COR-L47 (cell line): ENCODE results near the gene NEGR1.
A peak's percentile ranks its signal among the peaks of the same experiment; 100 is the strongest.

Experiments
- DNase-seq: peaks from one replicate; lab custom pipeline; 2025; lab: John Stamatoyannopoulos, UW

NEGR1 gene

GRCh38 chr1:72117621-72118020, 164.7 kb downstream of the NEGR1 start:
- DNase-seq: no peak

DNA sequence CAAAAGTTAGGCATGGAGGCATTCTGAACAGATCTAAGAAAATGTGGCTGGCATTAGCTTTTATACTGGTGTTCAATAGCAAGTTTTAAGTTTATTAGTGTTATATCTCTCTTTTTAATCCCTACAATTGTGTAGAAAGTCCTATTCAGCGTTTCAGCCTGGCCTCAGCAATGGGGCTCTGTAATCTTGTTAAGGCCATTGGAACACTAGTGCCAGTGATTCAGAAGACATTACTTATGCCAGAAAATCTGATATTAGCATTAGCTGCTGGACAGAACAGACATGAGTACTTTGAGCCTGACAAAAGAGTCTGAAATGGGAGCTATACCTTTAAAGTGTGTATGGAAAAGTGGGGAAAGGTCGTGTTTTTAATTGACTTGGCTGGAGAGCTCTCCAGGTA, 167.0 kb downstream of the NEGR1 start:
- no peak for DNase-seq

- no peak for DNase-seq
Observed at GRCh38 chr1:72111662-72112061, 170.7 kb downstream of the NEGR1 start.

GRCh38 chr1:72109916-72110315, 172.4 kb downstream of the NEGR1 start:
- DNase-seq: no peak

DNA sequence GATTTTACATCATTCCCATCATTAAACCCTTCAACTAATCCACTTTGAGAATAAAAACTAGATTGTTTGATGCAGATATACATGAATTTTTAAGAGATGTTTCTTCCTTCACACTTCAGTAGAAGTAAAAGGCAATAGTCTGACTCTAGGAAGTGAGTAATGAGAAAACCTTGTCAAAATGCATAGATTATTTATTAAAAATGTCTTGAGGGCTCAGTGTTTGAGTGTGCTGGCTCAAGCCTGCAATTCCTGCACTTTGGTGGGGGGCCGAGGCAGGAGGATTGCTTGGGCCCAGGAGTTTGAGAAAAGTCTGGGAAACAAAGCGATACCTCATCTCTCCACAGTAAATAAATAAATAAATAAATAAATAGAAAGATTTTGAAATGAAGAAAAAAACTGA, 177.1 kb downstream of the NEGR1 start:
- DNase-seq: no peak

DNA sequence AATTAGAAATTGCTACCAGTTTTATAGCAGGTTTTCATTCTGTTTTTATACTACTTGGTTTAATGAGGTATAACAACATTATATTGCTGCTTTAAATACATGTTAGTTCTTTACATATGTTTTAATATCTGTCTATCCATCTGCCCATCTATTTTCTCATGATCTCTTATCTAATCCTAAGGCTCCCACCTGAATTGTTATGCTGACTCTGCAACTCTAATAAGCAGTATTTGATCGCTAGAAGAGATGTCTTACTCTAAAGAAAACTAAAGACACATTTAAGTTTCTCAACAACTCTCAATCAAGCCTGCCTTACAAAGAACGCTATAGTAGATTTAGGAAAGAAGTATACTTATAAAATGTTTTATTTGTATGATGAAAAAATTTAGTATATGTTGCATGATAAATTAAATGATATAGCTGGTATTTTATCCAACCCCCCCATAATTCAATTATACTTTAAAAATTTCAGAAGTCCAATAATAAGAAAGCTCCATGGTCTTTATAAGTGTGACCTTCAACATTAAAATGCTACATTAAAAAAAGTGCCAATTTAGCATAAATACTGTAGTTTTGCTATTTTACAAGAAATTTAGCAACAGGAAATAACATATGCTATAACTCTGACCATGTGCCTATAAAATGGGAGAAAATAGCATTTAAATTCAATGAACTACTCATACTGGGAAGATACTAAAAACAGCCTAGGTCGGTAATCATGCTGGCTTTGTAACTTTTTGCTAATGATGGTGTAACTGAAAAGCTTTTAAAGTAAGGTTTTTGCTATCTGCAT, 180.3 kb downstream of the NEGR1 start:
- DNase-seq: no peak

GRCh38 chr1:72100771-72101170, 181.6 kb downstream of the NEGR1 start:
- no peak for DNase-seq

- DNase-seq: no peak
Observed at GRCh38 chr1:72097851-72098570, 184.3 kb downstream of the NEGR1 start.

DNA sequence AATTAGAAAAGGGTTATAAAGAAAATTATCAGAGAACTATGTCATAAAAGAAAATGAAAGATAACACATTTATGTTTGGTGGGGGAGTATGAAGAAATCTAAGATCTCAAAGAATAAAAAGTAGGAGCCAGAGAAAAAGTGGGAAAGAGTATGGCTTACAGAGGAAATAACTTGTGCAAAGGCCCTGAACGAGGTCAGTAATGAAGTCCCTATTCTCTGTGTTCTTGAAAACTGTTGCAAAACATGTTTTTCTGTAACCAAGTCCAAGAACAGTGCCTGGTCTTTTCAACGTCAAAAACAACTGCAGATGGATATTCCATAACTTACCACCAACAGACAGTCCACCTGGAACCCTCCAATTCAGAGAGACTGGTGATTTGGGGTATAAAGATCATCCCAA, 188.1 kb downstream of the NEGR1 start:
- DNase-seq: no peak

- DNase-seq: no peak
Observed at GRCh38 chr1:72086394-72086793, 195.9 kb downstream of the NEGR1 start.

GRCh38 chr1:72075425-72075824, 206.9 kb downstream of the NEGR1 start:
- no peak for DNase-seq

DNA sequence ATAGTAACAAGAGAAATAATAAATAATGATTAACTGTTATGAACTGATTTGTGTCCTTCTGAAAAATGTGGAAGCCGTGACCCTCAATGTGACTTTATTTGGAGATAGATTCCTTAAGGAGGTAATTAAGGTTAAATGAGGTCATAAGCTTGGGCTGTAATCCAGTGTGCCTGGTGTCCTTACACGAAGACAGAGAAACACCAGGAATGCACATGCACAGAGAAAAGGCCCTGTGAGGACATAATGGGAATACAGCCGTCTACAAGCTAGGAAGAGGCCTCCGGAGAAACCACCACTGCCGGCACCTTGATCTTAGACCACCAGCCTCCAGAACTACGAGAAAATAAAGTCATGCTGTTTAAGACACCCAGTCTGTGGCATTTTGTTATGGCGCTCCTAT, 215.9 kb downstream of the NEGR1 start:
- DNase-seq: no peak

GRCh38 chr1:72064196-72065075, 217.9 kb downstream of the NEGR1 start:
- no peak for DNase-seq

- DNase-seq: no peak
Observed at GRCh38 chr1:72063364-72064044, 218.8 kb downstream of the NEGR1 start.

DNA sequence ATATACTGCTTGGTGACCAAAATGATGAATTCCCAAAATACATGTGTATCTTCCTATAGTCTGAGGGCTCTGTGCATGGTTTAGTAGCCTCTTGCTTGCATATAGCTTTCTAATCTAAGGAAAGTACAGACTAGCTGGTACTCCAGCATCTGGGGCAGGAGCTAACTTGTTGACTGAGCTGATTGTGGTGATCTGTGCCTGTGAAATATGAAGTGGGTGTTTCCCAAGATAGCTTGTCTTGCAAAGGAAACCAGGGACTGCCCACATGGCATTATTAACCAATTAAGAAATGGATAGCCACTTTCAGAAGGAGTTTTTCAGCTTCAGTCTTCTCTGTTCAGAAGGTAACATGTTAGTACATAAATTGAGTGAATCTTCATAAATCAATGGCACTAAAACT, 219.8 kb downstream of the NEGR1 start:
- no peak for DNase-seq

DNA sequence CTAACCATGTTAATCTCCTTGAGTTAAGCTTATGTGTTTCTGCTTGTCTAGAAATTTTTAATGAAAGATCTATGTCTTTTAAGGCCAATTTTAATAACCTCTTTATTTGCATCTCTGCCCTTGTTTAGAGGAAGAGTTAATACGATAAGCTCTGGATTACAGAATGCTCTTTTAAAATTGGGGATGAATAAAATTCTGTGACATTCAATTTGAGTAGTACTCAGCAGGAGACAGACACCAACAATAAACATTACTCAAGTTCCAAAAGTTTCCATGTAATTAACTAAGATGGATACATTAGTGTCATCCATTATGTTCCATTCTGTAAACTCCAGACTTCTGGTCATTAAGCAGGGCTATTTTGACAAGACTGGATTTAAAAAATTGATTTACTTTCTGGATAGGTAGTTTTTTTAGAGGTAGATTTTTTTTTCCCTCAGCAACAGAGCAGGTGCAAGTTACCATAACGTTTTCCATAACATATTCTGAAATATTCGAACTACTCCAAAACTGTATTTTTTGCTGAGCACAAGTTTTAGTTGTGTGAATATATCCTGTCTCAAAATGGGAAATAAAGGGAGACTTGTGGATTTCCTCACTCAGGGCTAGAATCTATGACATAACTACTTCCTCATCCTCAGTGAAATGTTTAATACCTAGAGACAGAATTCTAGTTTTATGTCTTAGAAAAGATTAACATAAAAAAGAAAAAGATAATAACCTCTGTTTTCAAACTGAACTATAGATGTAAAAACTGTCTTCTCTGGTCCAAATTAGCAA, 221.7 kb downstream of the NEGR1 start:
- peak; percentile 15 for DNase-seq

GRCh38 chr1:72056516-72056915, 225.8 kb downstream of the NEGR1 start:
- no peak for DNase-seq

DNA sequence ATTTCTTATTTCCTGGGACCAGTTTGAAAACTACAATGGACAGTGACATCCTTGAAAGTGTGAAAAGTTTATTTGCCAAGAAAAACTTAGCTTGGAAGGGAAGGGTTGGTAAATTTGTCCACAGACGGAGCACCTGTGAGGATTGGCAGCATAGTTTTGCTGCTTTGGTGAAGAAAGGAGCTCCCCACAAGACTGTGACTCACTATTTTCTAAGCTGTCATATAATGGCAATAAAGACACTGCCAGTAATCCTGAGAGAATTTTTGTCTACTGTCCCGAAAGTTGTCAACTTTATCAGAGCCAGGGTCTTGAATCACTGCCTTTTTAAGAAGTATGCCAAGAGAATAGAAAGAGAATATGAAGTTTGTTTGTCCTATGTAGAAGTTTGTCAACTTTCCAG, 230.8 kb downstream of the NEGR1 start:
- DNase-seq: no peak

DNA sequence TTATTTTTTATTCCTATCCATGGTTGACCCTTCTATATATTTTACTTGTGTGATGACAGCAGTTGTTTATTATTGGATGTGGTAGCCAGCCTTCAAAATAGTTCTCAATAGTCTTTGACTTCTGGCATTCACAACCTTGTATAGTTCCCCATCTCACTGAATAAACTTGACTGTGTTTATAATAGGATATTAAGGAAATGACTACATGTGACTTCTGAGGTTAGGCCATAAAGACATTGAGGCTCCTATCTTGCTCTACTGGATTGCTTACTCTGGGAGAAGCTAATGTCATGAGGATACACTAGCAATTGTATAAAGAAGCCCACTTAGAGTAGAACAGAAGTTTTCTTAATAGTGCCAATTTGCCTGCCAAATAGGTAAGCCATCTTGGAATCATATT, 231.8 kb downstream of the NEGR1 start:
- no peak for DNase-seq

DNA sequence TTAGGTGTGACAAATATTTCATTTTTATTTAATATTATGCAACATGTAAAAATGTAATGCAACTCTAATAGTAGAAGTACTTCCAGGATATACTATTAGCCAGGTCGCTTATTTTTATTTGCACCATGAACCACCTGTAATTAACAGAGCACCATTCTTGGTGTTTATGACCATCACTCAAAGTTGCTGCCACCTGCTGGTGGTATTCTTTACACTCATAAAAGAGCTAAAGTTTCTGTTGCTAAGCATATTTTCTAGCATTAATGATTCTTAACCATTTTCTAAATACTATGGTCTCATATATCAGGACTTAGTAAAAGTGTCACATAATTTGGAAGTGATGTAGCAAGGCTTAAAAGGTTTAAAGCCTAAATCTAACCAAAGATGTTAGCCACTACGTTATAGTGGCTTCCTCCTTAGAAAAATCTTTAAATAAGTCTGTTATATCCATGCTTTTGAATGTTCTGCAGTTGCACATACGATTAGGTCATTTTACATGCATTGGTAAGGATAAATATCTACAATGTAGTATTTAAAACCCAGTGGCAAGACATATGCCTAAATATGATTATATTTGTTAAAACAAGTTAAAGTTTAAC, 244.5 kb downstream of the NEGR1 start:
- peak; percentile 64 for DNase-seq

DNA sequence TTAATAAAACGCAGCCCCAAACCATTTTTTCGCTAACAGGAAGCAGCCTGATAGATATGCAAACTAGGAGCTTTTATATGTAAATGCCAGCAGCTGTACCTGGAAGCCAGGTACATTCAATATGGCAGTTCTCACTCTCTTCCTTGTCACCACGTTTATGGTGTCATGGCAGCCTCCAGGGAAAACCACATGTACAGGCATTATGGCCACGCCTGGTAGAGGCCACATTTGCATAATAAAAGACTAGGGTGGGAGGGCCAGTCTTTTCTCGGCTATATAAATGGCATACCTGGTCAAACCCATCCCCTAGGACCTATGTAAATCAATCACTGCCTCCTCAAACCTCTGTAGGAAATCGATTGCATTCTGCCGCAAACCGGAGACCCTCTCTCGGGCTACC, 247.5 kb downstream of the NEGR1 start:
- DNase-seq: no peak
